A549 treated with ZK216348 at 1 μM for 4 hours (cell line): Measurements from ENCODE around the gene PEMT. TPM values are rescaled to one million over a fixed set of nuclear protein-coding genes. Genes with fewer than 3 reads are reported as not detected.

Experiments used
- total RNA-seq: library from RNA; stranded (reverse); fragments of 200-300 nt; extraction: Qiagen RNA extraction; gene quantifications from 5 replicates; pipeline ENCODE4 v1.2.3, GENCODE V29; 2022; ENCODE audit warnings: low read depth

PEMT gene
- 39.6 to 70.1 TPM (median 58.2 TPM) in 5 replicates for total RNA-seq

GRCh38 chr17:17591355-17592298 lies at the start of gene PEMT:
PEMT (minus strand) TSS chr17:17591708; CDS start chr17:17591626, 82 bp downstream.

GRCh38 chr17:17496189-17497064 lies 95.1 kb downstream of the PEMT start, which contains the start of gene RASD1:
RASD1 (minus strand) TSS chr17:17496395; CDS start chr17:17496181, 214 bp downstream.

GRCh38 chr17:17476865-17477467 lies 114.5 kb downstream of the PEMT start, which contains the start of gene MED9:
MED9 (plus strand) TSS chr17:17477000; CDS start chr17:17477042, 42 bp downstream.

Other genes starting within 250 kb of the PEMT start
- 14.4 to 21.9 TPM (median 19.4 TPM) in 5 replicates for gene MED9, start 114.7 kb downstream of the PEMT start, total RNA-seq
- gene RASD1, start 95.3 kb downstream of the PEMT start, total RNA-seq: 0.51 to 1.5 TPM (median 1.2 TPM) in 5 replicates
- 27.2 to 42.2 TPM (median 40.2 TPM) in 5 replicates for gene RAI1, start 89.8 kb upstream of the PEMT start, total RNA-seq
- gene SREBF1, start 245.3 kb upstream of the PEMT start, total RNA-seq: 60.1 to 95.7 TPM (median 84.1 TPM) in 5 replicates